ENCODE data around the gene GLRA2. TPM values are rescaled to one million over a fixed set of nuclear protein-coding genes. Genes with fewer than 3 reads are reported as not detected.
A peak's percentile ranks its signal among the peaks of the same experiment; 100 is the strongest.

GLRA2 gene
- not detected for polyA plus RNA-seq

- Mint-ChIP-seq H3K9me3 (peaks cover 0 to 7% (median 0%) of the 10 kb centered on the region in 6 donors), H3K27ac (no peak within 1 kb of the TSS), H3K36me3 (no peaks in the 10 kb centered on the region), H3K4me3 (no peak within 1 kb of the TSS), H3K4me1 (no peaks in the 10 kb centered on the region), H3K27me3 (ENCODE audit: low read depth in 3 of 3) (peaks cover 0 to 16% (median 3%) of the 10 kb centered on the region in 3 donors)
- no peak for DNase-seq
These were observed at the start of gene GLRA2 for GRCh38 chrX:14529290-14529989. TSS of gene GLRA2 (plus strand) at chrX:14529536. CDS start at chrX:14530058, 522 bp downstream.

DNA sequence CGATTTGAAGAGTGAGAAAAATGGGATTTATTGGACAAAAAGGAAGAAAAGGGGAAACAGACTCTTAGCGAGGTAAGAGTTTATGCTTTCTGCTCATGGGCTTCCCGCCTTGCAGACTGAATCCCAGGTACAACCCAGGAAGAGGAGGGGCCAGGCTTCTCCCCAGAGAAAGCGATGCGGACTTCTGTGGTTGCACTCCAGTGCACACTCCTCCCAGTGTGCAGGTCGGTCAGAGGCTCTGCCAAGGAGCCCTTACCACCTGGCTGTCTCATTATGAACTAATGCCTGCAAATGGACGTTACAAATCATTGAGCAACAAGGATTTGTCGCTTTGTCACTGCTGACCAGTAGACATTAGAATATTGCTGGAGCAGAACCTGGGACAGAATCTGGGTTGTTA, 39.9 kb upstream of the GLRA2 start:
- Mint-ChIP-seq H3K4me1 (no peaks in the 10 kb centered on the region), H3K36me3 (no peaks in the 10 kb centered on the region), H3K27ac (no peak overlapping the region), H3K4me3 (no peak overlapping the region), H3K27me3 (ENCODE audit: low read depth in 3 of 3) (peaks cover 0 to 5% (median 2%) of the 10 kb centered on the region in 3 donors), H3K9me3 (peaks cover 0 to 3% (median 0%) of the 10 kb centered on the region in 6 donors)
- no peak for DNase-seq

- peaks cover 0 to 5% (median 0%) of the 10 kb centered on the region in 3 donors for H3K27me3 Mint-ChIP-seq (ENCODE audit: low read depth in 3 of 3)
- H3K9me3 Mint-ChIP-seq = peaks cover 0 to 3% (median 0%) of the 10 kb centered on the region in 6 donors
- peaks cover 3% of the 10 kb centered on the region in 2 donors for H3K4me1 Mint-ChIP-seq
- no peak for DNase-seq
- no peak overlapping the region for H3K4me3 Mint-ChIP-seq
- H3K27ac Mint-ChIP-seq = no peak overlapping the region
- H3K36me3 Mint-ChIP-seq = no peaks in the 10 kb centered on the region
These were observed 37.6 kb upstream of the GLRA2 start for GRCh38 chrX:14491689-14492088.

GRCh38 chrX:14496674-14497073, 32.7 kb upstream of the GLRA2 start:
- no peaks in the 10 kb centered on the region for H3K36me3 Mint-ChIP-seq
- peaks cover 0 to 3% (median 1%) of the 10 kb centered on the region in 3 donors for H3K27me3 Mint-ChIP-seq (ENCODE audit: low read depth in 3 of 3)
- peak overlapping the region; percentile 80 to 92 (median 90) for H3K27ac Mint-ChIP-seq
- H3K4me1 Mint-ChIP-seq = peaks cover 21 to 25% of the 10 kb centered on the region in 2 donors
- DNase-seq = no peak
- H3K9me3 Mint-ChIP-seq = no peaks in the 10 kb centered on the region
- peak overlapping the region; percentile 68 to 91 (median 79) for H3K4me3 Mint-ChIP-seq

DNA sequence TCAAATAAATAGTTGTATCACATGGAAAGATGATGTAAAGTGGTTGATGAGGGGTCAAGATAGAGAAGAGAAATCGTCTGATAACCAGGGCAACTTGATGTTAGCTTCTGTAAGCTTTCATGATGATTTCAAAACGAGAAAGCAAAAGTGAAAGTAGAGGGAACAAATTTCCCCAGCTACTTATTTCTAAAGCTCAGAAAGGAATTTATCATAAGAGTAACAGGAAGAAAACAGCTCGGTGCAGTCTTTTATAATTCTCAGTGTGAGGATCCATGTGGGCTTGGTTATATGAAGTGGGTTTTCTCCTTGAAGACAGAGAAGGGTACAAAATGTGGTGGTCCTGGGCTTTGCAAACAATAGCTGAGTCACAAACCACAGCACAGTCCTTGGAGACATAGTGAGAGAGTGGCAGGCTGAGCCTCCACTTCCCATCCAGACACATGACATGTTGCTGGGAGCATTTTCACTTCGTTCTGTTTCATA, 32.1 kb upstream of the GLRA2 start:
- Mint-ChIP-seq H3K36me3 (no peaks in the 10 kb centered on the region), H3K4me1 (peaks cover 21 to 25% of the 10 kb centered on the region in 2 donors), H3K4me3 (peak overlapping the region; percentile 68 to 91 (median 79)), H3K27me3 (ENCODE audit: low read depth in 3 of 3) (peaks cover 0 to 1% (median 0%) of the 10 kb centered on the region in 3 donors), H3K9me3 (no peaks in the 10 kb centered on the region), H3K27ac (peak overlapping the region; percentile 80 to 92 (median 90))
- DNase-seq = peak; percentile 6 to 32 (median 26)

DNA sequence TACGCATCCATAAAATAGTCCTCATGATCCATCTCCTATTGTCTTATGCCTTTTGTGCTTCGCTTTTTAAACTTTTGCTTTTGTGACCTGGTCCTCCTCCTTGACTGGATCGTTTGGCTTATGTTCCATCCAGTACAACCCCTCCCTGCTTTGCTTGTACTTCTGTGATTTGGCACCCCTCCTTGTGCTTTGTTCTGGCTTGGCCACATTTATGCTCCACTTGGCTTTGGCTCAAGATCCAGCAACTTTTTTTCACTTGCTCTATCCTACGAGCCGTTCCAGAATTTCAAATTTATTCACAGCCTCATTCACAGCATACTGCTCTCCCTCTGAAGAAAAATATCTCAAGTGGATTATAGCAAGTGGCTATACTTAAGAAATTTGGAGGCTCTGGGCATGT, 28.0 kb upstream of the GLRA2 start:
- peaks cover 21 to 25% of the 10 kb centered on the region in 2 donors for H3K4me1 Mint-ChIP-seq
- H3K4me3 Mint-ChIP-seq = no peak overlapping the region
- H3K27ac Mint-ChIP-seq = no peak overlapping the region
- H3K36me3 Mint-ChIP-seq = no peaks in the 10 kb centered on the region
- H3K9me3 Mint-ChIP-seq = no peaks in the 10 kb centered on the region
- peaks cover 0 to 1% (median 0%) of the 10 kb centered on the region in 3 donors for H3K27me3 Mint-ChIP-seq (ENCODE audit: low read depth in 3 of 3)
- DNase-seq = no peak

DNA sequence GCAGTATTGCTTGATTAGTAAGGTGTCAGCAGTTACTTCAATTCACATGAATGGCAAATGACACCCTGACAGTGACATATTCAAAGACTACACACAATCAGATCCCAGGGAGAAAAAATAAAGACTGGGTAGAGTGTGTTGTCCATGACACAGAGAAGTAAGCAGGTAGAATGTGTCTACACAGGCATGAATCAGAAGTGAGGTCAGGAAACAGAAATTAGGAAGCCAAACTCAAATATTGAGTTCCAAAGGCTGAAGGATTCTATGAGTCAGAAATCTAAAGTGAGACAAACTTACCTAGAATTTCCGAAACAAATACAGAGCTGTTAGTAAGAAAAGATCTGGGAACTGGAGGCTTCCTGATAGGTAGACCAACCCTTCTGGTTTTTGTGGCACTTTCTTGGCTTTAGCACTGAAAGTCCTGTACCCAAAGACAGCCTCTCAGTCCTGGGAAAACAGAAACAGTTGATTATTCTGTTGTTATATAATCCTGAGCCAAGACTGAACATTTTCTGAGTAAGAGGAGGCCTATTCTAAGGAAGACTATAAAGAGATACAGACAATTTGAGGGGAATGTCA, 24.3 kb upstream of the GLRA2 start:
- no peak for DNase-seq
- Mint-ChIP-seq H3K9me3 (peaks cover 0 to 2% (median 0%) of the 10 kb centered on the region in 6 donors), H3K27ac (no peak overlapping the region), H3K4me3 (no peak overlapping the region), H3K4me1 (no peaks in the 10 kb centered on the region), H3K36me3 (no peaks in the 10 kb centered on the region), H3K27me3 (ENCODE audit: low read depth in 3 of 3) (peaks cover 4 to 6% (median 4%) of the 10 kb centered on the region in 3 donors)

- Mint-ChIP-seq H3K27ac (no peak overlapping the region), H3K36me3 (no peaks in the 10 kb centered on the region), H3K9me3 (peaks cover 0 to 2% (median 0%) of the 10 kb centered on the region in 6 donors), H3K27me3 (ENCODE audit: low read depth in 3 of 3) (peaks cover 4 to 6% (median 4%) of the 10 kb centered on the region in 3 donors), H3K4me1 (no peaks in the 10 kb centered on the region), H3K4me3 (no peak overlapping the region)
- DNase-seq = no peak
These were observed 23.7 kb upstream of the GLRA2 start for GRCh38 chrX:14505648-14506047.

- Mint-ChIP-seq H3K36me3 (no peaks in the 10 kb centered on the region), H3K4me3 (no peak overlapping the region), H3K4me1 (no peaks in the 10 kb centered on the region), H3K9me3 (peaks cover 0 to 2% (median 0%) of the 10 kb centered on the region in 6 donors), H3K27me3 (ENCODE audit: low read depth in 3 of 3) (peaks cover 3 to 6% (median 4%) of the 10 kb centered on the region in 3 donors), H3K27ac (no peak overlapping the region)
- no peak for DNase-seq
These were observed 22.5 kb upstream of the GLRA2 start for GRCh38 chrX:14506866-14507265.

DNA sequence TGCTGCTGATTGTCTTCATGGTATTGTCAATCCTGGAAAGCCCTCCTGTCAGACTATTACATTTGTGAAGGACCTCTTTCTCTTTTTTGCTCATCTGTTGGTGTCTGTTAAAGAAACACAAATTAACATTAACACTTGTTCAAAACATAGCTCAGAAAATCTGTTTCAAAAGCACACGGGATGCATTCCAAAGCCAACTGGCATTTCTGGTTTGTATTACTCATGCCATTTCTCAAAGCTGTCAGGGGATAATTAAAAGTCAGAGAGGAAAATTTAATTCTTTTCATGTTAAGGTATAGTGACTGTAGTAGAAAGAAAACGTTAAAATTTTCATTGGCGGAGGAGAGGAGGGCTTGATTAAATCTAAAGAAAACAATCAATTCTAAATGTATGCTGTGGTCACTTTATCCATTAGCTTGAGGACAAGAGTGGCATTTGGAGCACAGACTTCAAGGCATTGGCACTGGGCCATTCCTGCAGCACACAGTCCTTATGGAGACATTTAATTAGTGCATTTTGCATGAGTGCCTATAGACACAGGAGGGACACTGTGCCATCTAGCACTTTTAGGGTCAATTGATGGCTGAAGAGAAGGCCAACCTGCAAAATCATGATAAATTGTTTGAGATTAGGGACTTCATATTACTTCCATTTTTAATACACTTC, 21.2 kb upstream of the GLRA2 start:
- no peaks in the 10 kb centered on the region for H3K4me1 Mint-ChIP-seq
- H3K27ac Mint-ChIP-seq = no peak overlapping the region
- DNase-seq = no peak
- H3K4me3 Mint-ChIP-seq = no peak overlapping the region
- peaks cover 0 to 2% (median 0%) of the 10 kb centered on the region in 6 donors for H3K9me3 Mint-ChIP-seq
- no peaks in the 10 kb centered on the region for H3K36me3 Mint-ChIP-seq
- H3K27me3 Mint-ChIP-seq (ENCODE audit: low read depth in 3 of 3) = peaks cover 5 to 13% (median 8%) of the 10 kb centered on the region in 3 donors

DNA sequence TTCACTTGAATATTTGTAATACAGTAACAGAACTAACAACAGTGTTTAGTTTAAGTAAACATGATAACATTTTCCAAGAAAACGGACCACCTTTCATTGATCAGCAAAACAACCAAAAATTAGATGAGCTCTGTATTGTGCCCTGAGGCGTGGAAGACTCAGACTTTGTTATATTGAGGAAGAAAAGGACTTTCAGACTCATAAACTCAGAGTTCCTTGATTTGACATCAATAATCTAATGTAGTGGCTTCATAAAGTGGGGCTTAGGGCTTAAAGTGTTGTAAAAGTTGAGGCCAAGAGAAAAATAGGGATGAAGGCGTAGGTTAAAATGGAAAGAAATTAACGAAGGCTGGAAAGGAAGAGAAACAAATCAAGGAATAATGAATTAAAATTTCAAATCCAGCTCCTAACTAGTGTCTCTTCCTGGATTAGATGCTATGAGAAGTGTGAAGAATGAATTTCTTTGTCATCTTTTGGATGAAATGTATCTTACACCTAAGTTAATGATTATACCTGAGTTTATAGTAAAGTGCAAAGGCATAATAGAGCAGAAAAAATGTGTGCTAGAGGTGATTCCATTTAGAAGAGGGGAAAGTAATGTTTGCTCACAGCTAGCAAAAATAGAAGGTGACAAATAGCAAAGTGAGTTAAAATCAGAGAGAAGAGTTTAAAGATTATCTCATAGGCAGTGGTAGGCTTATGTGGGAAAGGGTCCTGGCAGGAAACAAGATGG, 19.8 kb upstream of the GLRA2 start:
- Mint-ChIP-seq H3K27me3 (ENCODE audit: low read depth in 3 of 3) (peaks cover 5 to 13% (median 8%) of the 10 kb centered on the region in 3 donors), H3K4me3 (no peak overlapping the region), H3K4me1 (no peaks in the 10 kb centered on the region), H3K36me3 (no peaks in the 10 kb centered on the region), H3K9me3 (peaks cover 0 to 2% (median 0%) of the 10 kb centered on the region in 6 donors), H3K27ac (no peak overlapping the region)
- DNase-seq = no peak

- no peak overlapping the region for H3K27ac Mint-ChIP-seq
- H3K4me1 Mint-ChIP-seq = no peaks in the 10 kb centered on the region
- peaks cover 0 to 12% (median 3%) of the 10 kb centered on the region in 3 donors for H3K27me3 Mint-ChIP-seq (ENCODE audit: low read depth in 3 of 3)
- H3K36me3 Mint-ChIP-seq = no peaks in the 10 kb centered on the region
- H3K9me3 Mint-ChIP-seq = peaks cover 0 to 4% (median 0%) of the 10 kb centered on the region in 6 donors
- H3K4me3 Mint-ChIP-seq = no peak overlapping the region
- DNase-seq = peak in 2 of 3 donors; percentile 2 to 22
These were observed 577 bp upstream of the GLRA2 start for GRCh38 chrX:14528629-14529289.

DNA sequence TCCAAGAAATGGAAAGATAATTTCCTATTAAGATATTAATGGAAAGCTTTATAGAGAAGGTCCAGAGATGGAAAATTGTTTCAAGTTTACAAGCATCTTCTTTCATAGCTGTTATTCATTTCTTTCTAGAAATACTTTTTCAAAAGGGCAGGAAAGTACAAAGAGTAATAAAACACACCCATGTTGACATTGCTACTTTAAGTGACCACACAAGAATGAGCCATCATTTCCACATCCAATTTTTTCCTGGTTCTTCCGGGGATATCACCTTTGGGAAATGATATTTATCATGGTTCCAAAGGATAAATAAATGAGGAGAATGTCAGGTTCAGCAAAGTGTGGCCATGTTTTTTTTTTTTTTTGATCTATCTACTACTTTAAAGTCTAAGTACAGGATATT, 4.5 kb downstream of the GLRA2 start:
- Mint-ChIP-seq H3K4me1 (no peaks in the 10 kb centered on the region), H3K4me3 (no peak overlapping the region), H3K27me3 (ENCODE audit: low read depth in 3 of 3) (peaks cover 2 to 13% (median 3%) of the 10 kb centered on the region in 3 donors), H3K27ac (no peak overlapping the region), H3K36me3 (no peaks in the 10 kb centered on the region), H3K9me3 (peaks cover 0 to 6% (median 0%) of the 10 kb centered on the region in 6 donors)
- DNase-seq = no peak
